Activated CD4-positive, alpha-beta T cell treated with anti-CD3 and anti-CD28 coated beads, Interleukin-10, Interleukin-2, amounts not matched to agents 100 ng/mL and 50 ng/mL, durations not matched to agents 16 hours and 8 hours (primary cell): Measurements from ENCODE around the gene THTPA.
"Not testable (repeated sequence)": the region's sequence is repeated elsewhere in the genome, so short reads cannot be mapped to it uniquely, and the experiment has no call there.

Experiments
- DNase-seq: peaks from one replicate; pipeline ENCODE4 v3.0.0-alpha.2; 2020

THTPA gene

GRCh38 chr14:23533652-23534435 is 22.2 kb upstream of the THTPA start:
- no peak for DNase-seq

GRCh38 chr14:23535943-23536342 is 20.1 kb upstream of the THTPA start:
- no peak for DNase-seq

- no peak for DNase-seq
These were observed 19.6 kb upstream of the THTPA start for GRCh38 chr14:23536494-23536893.

- not testable (repeated sequence) for DNase-seq
These were observed 19.2 kb upstream of the THTPA start for GRCh38 chr14:23536906-23537305.

GRCh38 chr14:23537351-23538049 is 18.6 kb upstream of the THTPA start:
- no peak for DNase-seq

GRCh38 chr14:23538050-23538718 is 17.9 kb upstream of the THTPA start:
- no peak for DNase-seq

- no peak for DNase-seq
These were observed 17.3 kb upstream of the THTPA start for GRCh38 chr14:23538785-23539184.

GRCh38 chr14:23539248-23540140 is 16.6 kb upstream of the THTPA start:
- peak; percentile 65 for DNase-seq

- DNase-seq = no peak
These were observed 16.0 kb upstream of the THTPA start for GRCh38 chr14:23540141-23540469.

- DNase-seq = no peak
These were observed 13.8 kb upstream of the THTPA start for GRCh38 chr14:23542261-23542660.

GRCh38 chr14:23543403-23543802 is 12.7 kb upstream of the THTPA start:
- DNase-seq = no peak

GRCh38 chr14:23544511-23545447 is 11.3 kb upstream of the THTPA start:
- DNase-seq = no peak

GRCh38 chr14:23545740-23546365 is 10.2 kb upstream of the THTPA start:
- no peak for DNase-seq

- DNase-seq = no peak
These were observed 9.5 kb upstream of the THTPA start for GRCh38 chr14:23546450-23547035.

- DNase-seq = no peak
These were observed 8.1 kb upstream of the THTPA start for GRCh38 chr14:23547924-23548323.

- DNase-seq = no peak
These were observed 7.4 kb upstream of the THTPA start for GRCh38 chr14:23548351-23549318.

GRCh38 chr14:23550131-23550811 is 5.8 kb upstream of the THTPA start:
- no peak for DNase-seq

- DNase-seq = no peak
These were observed 5.2 kb upstream of the THTPA start for GRCh38 chr14:23550812-23551265.
